GM12801 (cell line): ENCODE results near the gene SPRY2.

Source experiments
- CTCF ChIP-seq: IDR thresholded peaks from one replicate; pipeline ENCODE4 v1.5.1; 2011; ENCODE audit warnings: control low read depth; ENCODE audit not compliant: insufficient read length; ENCODE audit errors: extremely low read depth

Gene SPRY2

GRCh38 chr13:80319004-80319403 is 21.9 kb downstream of the SPRY2 start:
- no peak for TF ChIP-seq CTCF

- TF ChIP-seq CTCF = no peak
Observed at GRCh38 chr13:80314711-80315653, 25.9 kb downstream of the SPRY2 start.

GRCh38 chr13:80313668-80314256 is 27.2 kb downstream of the SPRY2 start:
- no peak for TF ChIP-seq CTCF

- no peak for TF ChIP-seq CTCF
Observed at GRCh38 chr13:80312967-80313366, 28.0 kb downstream of the SPRY2 start.

GRCh38 chr13:80312012-80312704 is 28.8 kb downstream of the SPRY2 start:
- TF ChIP-seq CTCF = no peak

GRCh38 chr13:80309926-80310325 is 31.0 kb downstream of the SPRY2 start:
- no peak for TF ChIP-seq CTCF

- TF ChIP-seq CTCF = no peak
Observed at GRCh38 chr13:80307401-80307987, 33.4 kb downstream of the SPRY2 start.
